K562 (cell line): Measurements from ENCODE around the gene PNPO. TPM values are rescaled to one million over a fixed set of nuclear protein-coding genes. Genes with fewer than 3 reads are reported as not detected.

ENCODE experiments used
- polyA plus RNA-seq, 8 experiments: library from polyadenylated mRNA; depleted of rRNA in 4 of 8; stranded (reverse) in 5 of 8; unstranded in 3 of 8; fragments of >200 nt; fragmentation: Nextera tagmentation in 2 of 8; fragmentation: Illumina TruSeq in 1 of 8; extraction: Ambion mirVana in 2 of 8; extraction: Trizol in 1 of 8; gene quantifications; 2 replicates each; pipeline versions ENCODE4 v1.2.1 to v1.2.3, GENCODE V29; 2011 to 2014; ENCODE audit warnings: inconsistent platforms in 1 of 8, missing spikeins in 1 of 8
- total RNA-seq, 7 experiments: library from RNA; depleted of rRNA in 6 of 7; stranded (reverse); fragments of >200 nt in 6 of 7; fragmentation: Illumina TruSeq in 2 of 7; extraction: Trizol in 2 of 7; gene quantifications; 2 replicates each; pipeline versions ENCODE4 v1.2.1 to v1.2.3, GENCODE V29; 2011 to 2021; ENCODE audit warnings: low replicate concordance in 1 of 7

The PNPO gene
- total and polyA plus RNA-seq, 9 of the 15 experiments (the other 6 are each of a cell fraction or from before 2014, with no cell fraction given): 16.6 to 39.0 (median 27.4) TPM

Other genes starting within 250 kb of the PNPO start
Only the 7 nearest of the 14 such genes appear.
- 23.2 and 29.9 TPM in 2 replicates for gene SCRN2, start 100.3 kb upstream of the PNPO start, total RNA-seq (2014; rRNA removed)
- gene SCRN2, start 100.3 kb upstream of the PNPO start, total RNA-seq (2014; rRNA removed; fragmentation: Illumina TruSeq; extraction: Trizol): 5.7 and 8.5 TPM in 2 replicates
- gene SCRN2, start 100.3 kb upstream of the PNPO start, total RNA-seq (2015; rRNA removed; fragmentation: Illumina TruSeq; extraction: Trizol): 11.8 and 13.7 TPM in 2 replicates
- 24.0 and 28.8 TPM in 2 replicates for gene SCRN2, start 100.3 kb upstream of the PNPO start, total RNA-seq (2021)
- 19.3 and 32.0 TPM in 2 replicates for gene SCRN2, start 100.3 kb upstream of the PNPO start, polyA plus RNA-seq (2011; rRNA removed)
- gene SCRN2, start 100.3 kb upstream of the PNPO start, polyA plus RNA-seq (2014; fragmentation: Illumina TruSeq; extraction: Trizol): 13.6 and 20.9 TPM in 2 replicates
- gene SCRN2, start 100.3 kb upstream of the PNPO start, polyA plus RNA-seq (2014; fragmentation: Nextera tagmentation; extraction: Ambion mirVana): 1 to 10 TPM in 1 of 2 experiments, under 1 TPM in 1; 0.25 to 1.2 TPM
- gene SCRN2, start 100.3 kb upstream of the PNPO start, polyA plus RNA-seq (2014; rRNA removed): 31.9 and 32.9 TPM in 2 replicates
- 2.2 TPM in 2 replicates for gene SP6, start 90.4 kb upstream of the PNPO start, total RNA-seq (2014; rRNA removed)
- gene SP6, start 90.4 kb upstream of the PNPO start, total RNA-seq (2014; rRNA removed; fragmentation: Illumina TruSeq; extraction: Trizol): 1.6 and 2.0 TPM in 2 replicates
- 1.1 TPM in 2 replicates for gene SP6, start 90.4 kb upstream of the PNPO start, total RNA-seq (2015; rRNA removed; fragmentation: Illumina TruSeq; extraction: Trizol)
- 6.9 and 7.9 TPM in 2 replicates for gene SP6, start 90.4 kb upstream of the PNPO start, total RNA-seq (2021)
- gene SP6, start 90.4 kb upstream of the PNPO start, polyA plus RNA-seq (2011; rRNA removed): 5.2 and 5.5 TPM in 2 replicates
- gene SP6, start 90.4 kb upstream of the PNPO start, polyA plus RNA-seq (2014; fragmentation: Illumina TruSeq; extraction: Trizol): 2.9 and 4.1 TPM in 2 replicates
- under 1 TPM; 0.11 TPM for gene SP6, start 90.4 kb upstream of the PNPO start, polyA plus RNA-seq (2014; fragmentation: Nextera tagmentation; extraction: Ambion mirVana)
- 4.6 and 4.7 TPM in 2 replicates for gene SP6, start 90.4 kb upstream of the PNPO start, polyA plus RNA-seq (2014; rRNA removed)
- gene SP2, start 45.3 kb upstream of the PNPO start, total RNA-seq (2014; rRNA removed): 2.1 and 2.8 TPM in 2 replicates
- 1.5 and 2.3 TPM in 2 replicates for gene SP2, start 45.3 kb upstream of the PNPO start, total RNA-seq (2014; rRNA removed; fragmentation: Illumina TruSeq; extraction: Trizol)
- gene SP2, start 45.3 kb upstream of the PNPO start, total RNA-seq (2015; rRNA removed; fragmentation: Illumina TruSeq; extraction: Trizol): 1.4 and 1.5 TPM in 2 replicates
- 15.9 and 17.4 TPM in 2 replicates for gene SP2, start 45.3 kb upstream of the PNPO start, total RNA-seq (2021)
- 2.3 and 5.0 TPM in 2 replicates for gene SP2, start 45.3 kb upstream of the PNPO start, polyA plus RNA-seq (2011; rRNA removed)
- gene SP2, start 45.3 kb upstream of the PNPO start, polyA plus RNA-seq (2014; fragmentation: Illumina TruSeq; extraction: Trizol): 19.1 and 22.3 TPM in 2 replicates
- gene SP2, start 45.3 kb upstream of the PNPO start, polyA plus RNA-seq (2014; fragmentation: Nextera tagmentation; extraction: Ambion mirVana): under 1 TPM; 0.77 to 0.88 TPM
- gene SP2, start 45.3 kb upstream of the PNPO start, polyA plus RNA-seq (2014; rRNA removed): 6.1 and 6.5 TPM in 2 replicates
- gene PRR15L, start 16.3 kb downstream of the PNPO start, total RNA-seq (2014; rRNA removed): not detected in 2 replicates
- gene PRR15L, start 16.3 kb downstream of the PNPO start, total RNA-seq (2014; rRNA removed; fragmentation: Illumina TruSeq; extraction: Trizol): not detected in 2 replicates
- not detected in 2 replicates for gene PRR15L, start 16.3 kb downstream of the PNPO start, total RNA-seq (2015; rRNA removed; fragmentation: Illumina TruSeq; extraction: Trizol)
- gene PRR15L, start 16.3 kb downstream of the PNPO start, total RNA-seq (2021): 0.16 TPM in 1 of 2 replicates, not detected in the other
- gene PRR15L, start 16.3 kb downstream of the PNPO start, polyA plus RNA-seq (2011; rRNA removed): not detected in 2 replicates
- not detected in 2 replicates for gene PRR15L, start 16.3 kb downstream of the PNPO start, polyA plus RNA-seq (2014; fragmentation: Illumina TruSeq; extraction: Trizol)
- under 1 TPM in 1 of 2 experiments, not detected in 1; 0.03 TPM for gene PRR15L, start 16.3 kb downstream of the PNPO start, polyA plus RNA-seq (2014; fragmentation: Nextera tagmentation; extraction: Ambion mirVana)
- gene PRR15L, start 16.3 kb downstream of the PNPO start, polyA plus RNA-seq (2014; rRNA removed): not detected in 2 replicates
- 85.0 and 91.5 TPM in 2 replicates for gene CDK5RAP3, start 29.5 kb downstream of the PNPO start, total RNA-seq (2014; rRNA removed)
- 70.8 and 71.7 TPM in 2 replicates for gene CDK5RAP3, start 29.5 kb downstream of the PNPO start, total RNA-seq (2014; rRNA removed; fragmentation: Illumina TruSeq; extraction: Trizol)
- gene CDK5RAP3, start 29.5 kb downstream of the PNPO start, total RNA-seq (2015; rRNA removed; fragmentation: Illumina TruSeq; extraction: Trizol): 67.0 and 73.7 TPM in 2 replicates
- gene CDK5RAP3, start 29.5 kb downstream of the PNPO start, total RNA-seq (2021): 113 and 131 TPM in 2 replicates
- 132 and 208 TPM in 2 replicates for gene CDK5RAP3, start 29.5 kb downstream of the PNPO start, polyA plus RNA-seq (2011; rRNA removed)
- gene CDK5RAP3, start 29.5 kb downstream of the PNPO start, polyA plus RNA-seq (2014; fragmentation: Illumina TruSeq; extraction: Trizol): 96.7 and 100 TPM in 2 replicates
- 10 to 100 TPM; 44.2 to 73.0 TPM for gene CDK5RAP3, start 29.5 kb downstream of the PNPO start, polyA plus RNA-seq (2014; fragmentation: Nextera tagmentation; extraction: Ambion mirVana)
- gene CDK5RAP3, start 29.5 kb downstream of the PNPO start, polyA plus RNA-seq (2014; rRNA removed): 152 and 202 TPM in 2 replicates
- gene COPZ2, start 96.2 kb downstream of the PNPO start, total RNA-seq (2014; rRNA removed): not detected in 2 replicates
- gene COPZ2, start 96.2 kb downstream of the PNPO start, total RNA-seq (2014; rRNA removed; fragmentation: Illumina TruSeq; extraction: Trizol): not detected in 2 replicates
- not detected in 2 replicates for gene COPZ2, start 96.2 kb downstream of the PNPO start, total RNA-seq (2015; rRNA removed; fragmentation: Illumina TruSeq; extraction: Trizol)
- gene COPZ2, start 96.2 kb downstream of the PNPO start, total RNA-seq (2021): 0.49 TPM in 1 of 2 replicates, not detected in the other
- gene COPZ2, start 96.2 kb downstream of the PNPO start, polyA plus RNA-seq (2011; rRNA removed): 0.14 and 0.22 TPM in 2 replicates
- 0.21 TPM in 1 of 2 replicates, not detected in the other for gene COPZ2, start 96.2 kb downstream of the PNPO start, polyA plus RNA-seq (2014; fragmentation: Illumina TruSeq; extraction: Trizol)
- gene COPZ2, start 96.2 kb downstream of the PNPO start, polyA plus RNA-seq (2014; fragmentation: Nextera tagmentation; extraction: Ambion mirVana): not detected
- not detected in 2 replicates for gene COPZ2, start 96.2 kb downstream of the PNPO start, polyA plus RNA-seq (2014; rRNA removed)
- gene NFE2L1, start 106.8 kb downstream of the PNPO start, total RNA-seq (2014; rRNA removed): 18.6 and 22.0 TPM in 2 replicates
- gene NFE2L1, start 106.8 kb downstream of the PNPO start, total RNA-seq (2014; rRNA removed; fragmentation: Illumina TruSeq; extraction: Trizol): 38.7 and 57.0 TPM in 2 replicates
- 39.7 and 40.5 TPM in 2 replicates for gene NFE2L1, start 106.8 kb downstream of the PNPO start, total RNA-seq (2015; rRNA removed; fragmentation: Illumina TruSeq; extraction: Trizol)
- 61.4 and 67.7 TPM in 2 replicates for gene NFE2L1, start 106.8 kb downstream of the PNPO start, total RNA-seq (2021)
- 57.2 and 59.8 TPM in 2 replicates for gene NFE2L1, start 106.8 kb downstream of the PNPO start, polyA plus RNA-seq (2011; rRNA removed)
- gene NFE2L1, start 106.8 kb downstream of the PNPO start, polyA plus RNA-seq (2014; fragmentation: Illumina TruSeq; extraction: Trizol): 68.1 and 68.6 TPM in 2 replicates
- gene NFE2L1, start 106.8 kb downstream of the PNPO start, polyA plus RNA-seq (2014; fragmentation: Nextera tagmentation; extraction: Ambion mirVana): 1 to 10 TPM; 2.0 to 2.8 TPM
- gene NFE2L1, start 106.8 kb downstream of the PNPO start, polyA plus RNA-seq (2014; rRNA removed): 40.7 and 41.4 TPM in 2 replicates